Neutrophil (primary cell): Measurements from ENCODE around the gene ADAMTS17.

ENCODE experiments used
- H3K27ac ChIP-seq: fragments of 200-600 bp; sonication (generic); 2 replicates; pipeline ENCODE4 v1.5.1; 2016; ENCODE audit warnings: mild to moderate bottlenecking, moderate library complexity
- H3K27me3 ChIP-seq: fragments of 200-600 bp; sonication (generic); 2 replicates; pipeline ENCODE4 v1.6.0; 2016; ENCODE audit warnings: mild to moderate bottlenecking
- H3K36me3 ChIP-seq: fragments of 200-600 bp; sonication (generic); 2 replicates; pipeline ENCODE4 v1.5.1; 2017
- H3K4me1 ChIP-seq, 2 experiments: fragments of 200-600 bp in 1 of 2; sonication (generic) in 1 of 2; 1 replicate in 1 of 2; 2 replicates in 1 of 2; pipeline versions ENCODE4 v1.5.1 to v1.6.1; 2013 to 2016; ENCODE audit warnings: low read depth in 1 of 2, low read length in 1 of 2, mild to moderate bottlenecking in 1 of 2, moderate library complexity in 1 of 2; ENCODE audit not compliant: control insufficient read depth in 1 of 2, insufficient read depth in 1 of 2
- H3K4me3 ChIP-seq, 2 experiments: fragments of 200-600 bp in 1 of 2; sonication (generic) in 1 of 2; 1 replicate in 1 of 2; 2 replicates in 1 of 2; pipeline ENCODE4 v1.5.1; 2013 to 2016; ENCODE audit warnings: low read depth in 1 of 2, low read length in 1 of 2, mild to moderate bottlenecking in 1 of 2, moderate library complexity in 1 of 2
- H3K9me3 ChIP-seq: fragments of 200-600 bp; sonication (generic); 2 replicates; pipeline ENCODE4 v1.5.1; 2016
- TF ChIP-seq, protein P1 (sequence below): fragments of 200-600 bp; sonication (generic); IDR thresholded peaks from 2 replicates; pipeline ENCODE4 v1.5.1; 2016; ENCODE audit warnings: antibody characterized with exemption

ADAMTS17 gene

GRCh38 chr15:100019601-100020000, 322.2 kb downstream of the ADAMTS17 start:
- no peak overlapping the region for H3K27ac ChIP-seq
- TF ChIP-seq, protein P1, sequence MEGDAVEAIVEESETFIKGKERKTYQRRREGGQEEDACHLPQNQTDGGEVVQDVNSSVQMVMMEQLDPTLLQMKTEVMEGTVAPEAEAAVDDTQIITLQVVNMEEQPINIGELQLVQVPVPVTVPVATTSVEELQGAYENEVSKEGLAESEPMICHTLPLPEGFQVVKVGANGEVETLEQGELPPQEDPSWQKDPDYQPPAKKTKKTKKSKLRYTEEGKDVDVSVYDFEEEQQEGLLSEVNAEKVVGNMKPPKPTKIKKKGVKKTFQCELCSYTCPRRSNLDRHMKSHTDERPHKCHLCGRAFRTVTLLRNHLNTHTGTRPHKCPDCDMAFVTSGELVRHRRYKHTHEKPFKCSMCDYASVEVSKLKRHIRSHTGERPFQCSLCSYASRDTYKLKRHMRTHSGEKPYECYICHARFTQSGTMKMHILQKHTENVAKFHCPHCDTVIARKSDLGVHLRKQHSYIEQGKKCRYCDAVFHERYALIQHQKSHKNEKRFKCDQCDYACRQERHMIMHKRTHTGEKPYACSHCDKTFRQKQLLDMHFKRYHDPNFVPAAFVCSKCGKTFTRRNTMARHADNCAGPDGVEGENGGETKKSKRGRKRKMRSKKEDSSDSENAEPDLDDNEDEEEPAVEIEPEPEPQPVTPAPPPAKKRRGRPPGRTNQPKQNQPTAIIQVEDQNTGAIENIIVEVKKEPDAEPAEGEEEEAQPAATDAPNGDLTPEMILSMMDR: no peak
- no peaks in the 10 kb centered on the region for H3K36me3 ChIP-seq
- no peaks in the 10 kb centered on the region for H3K4me1 ChIP-seq
- H3K4me3 ChIP-seq: no peak overlapping the region
- no peaks in the 10 kb centered on the region for H3K9me3 ChIP-seq
- no peaks in the 10 kb centered on the region for H3K27me3 ChIP-seq

DNA sequence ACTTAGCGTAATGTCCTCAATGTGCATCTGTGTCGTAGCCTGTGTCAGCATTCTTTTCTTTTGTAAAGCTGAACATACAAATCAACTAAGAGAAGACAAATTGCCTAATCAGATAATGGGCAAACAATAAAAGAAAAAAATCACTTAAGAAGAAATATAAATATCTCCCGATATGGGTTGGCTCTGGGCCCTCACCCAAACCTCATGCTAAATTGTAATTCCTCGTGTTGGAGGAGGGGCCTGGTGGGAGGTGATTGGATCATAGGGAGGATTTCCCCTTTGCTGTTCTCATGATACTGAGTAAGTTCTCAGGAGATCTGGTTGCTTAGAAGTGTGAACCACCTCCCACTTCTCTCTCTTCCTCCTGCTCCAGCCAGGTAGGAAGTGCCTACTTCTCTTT, 323.6 kb downstream of the ADAMTS17 start:
- no peaks in the 10 kb centered on the region for H3K27me3 ChIP-seq
- no peak overlapping the region for H3K27ac ChIP-seq
- TF ChIP-seq, protein P1: no peak
- no peaks in the 10 kb centered on the region for H3K36me3 ChIP-seq
- no peaks in the 10 kb centered on the region for H3K4me1 ChIP-seq
- H3K9me3 ChIP-seq: no peaks in the 10 kb centered on the region
- no peak overlapping the region for H3K4me3 ChIP-seq

- no peaks in the 10 kb centered on the region for H3K27me3 ChIP-seq
- TF ChIP-seq, protein P1: no peak
- H3K4me3 ChIP-seq: no peak overlapping the region
- no peaks in the 10 kb centered on the region for H3K36me3 ChIP-seq
- no peaks in the 10 kb centered on the region for H3K4me1 ChIP-seq
- no peaks in the 10 kb centered on the region for H3K9me3 ChIP-seq
- no peak overlapping the region for H3K27ac ChIP-seq
These were observed 324.6 kb downstream of the ADAMTS17 start for GRCh38 chr15:100017140-100017539.

GRCh38 chr15:100016632-100017031, 325.1 kb downstream of the ADAMTS17 start:
- TF ChIP-seq, protein P1: no peak
- Histone ChIP-seq H3K36me3 (no peaks in the 10 kb centered on the region), H3K27me3 (no peaks in the 10 kb centered on the region), H3K4me1 (no peaks in the 10 kb centered on the region), H3K9me3 (no peaks in the 10 kb centered on the region), H3K4me3 (no peak overlapping the region), H3K27ac (no peak overlapping the region)

DNA sequence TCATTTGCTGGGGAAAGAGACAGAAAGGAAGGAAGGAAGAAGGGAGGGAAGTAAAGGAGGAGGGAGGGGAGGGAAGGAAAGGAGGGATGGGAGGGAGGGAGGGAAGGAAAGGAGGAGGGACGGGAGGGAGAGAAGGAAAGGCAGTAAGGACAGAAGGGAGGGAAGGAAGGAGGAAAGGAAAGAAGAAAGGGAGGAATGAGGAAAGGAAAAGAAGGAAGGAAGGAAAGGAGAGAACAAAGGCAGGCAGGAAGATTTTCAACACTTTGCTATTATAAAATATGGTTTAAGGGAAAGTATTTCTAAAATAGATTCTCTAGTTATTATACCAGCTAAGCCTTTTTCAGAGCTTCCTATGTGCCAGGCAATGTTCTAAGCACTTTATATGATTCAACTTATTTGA, 330.5 kb downstream of the ADAMTS17 start:
- TF ChIP-seq, protein P1: no peak
- Histone ChIP-seq H3K4me1 (no peaks in the 10 kb centered on the region), H3K9me3 (no peaks in the 10 kb centered on the region), H3K27me3 (no peaks in the 10 kb centered on the region), H3K27ac (no peak overlapping the region), H3K36me3 (no peaks in the 10 kb centered on the region), H3K4me3 (no peak overlapping the region)

- Histone ChIP-seq H3K36me3 (no peaks in the 10 kb centered on the region), H3K4me1 (no peaks in the 10 kb centered on the region), H3K9me3 (no peaks in the 10 kb centered on the region), H3K4me3 (no peak overlapping the region), H3K27ac (no peak overlapping the region), H3K27me3 (no peaks in the 10 kb centered on the region)
- TF ChIP-seq, protein P1: no peak
These were observed 332.4 kb downstream of the ADAMTS17 start for GRCh38 chr15:100009372-100009771.
